ENCODE results near the gene SNX32. TPM values are rescaled to one million over a fixed set of nuclear protein-coding genes. Genes with fewer than 3 reads are reported as not detected.

The SNX32 gene
- total RNA-seq, 6 experiments from 2014 or later: not detected

DNA sequence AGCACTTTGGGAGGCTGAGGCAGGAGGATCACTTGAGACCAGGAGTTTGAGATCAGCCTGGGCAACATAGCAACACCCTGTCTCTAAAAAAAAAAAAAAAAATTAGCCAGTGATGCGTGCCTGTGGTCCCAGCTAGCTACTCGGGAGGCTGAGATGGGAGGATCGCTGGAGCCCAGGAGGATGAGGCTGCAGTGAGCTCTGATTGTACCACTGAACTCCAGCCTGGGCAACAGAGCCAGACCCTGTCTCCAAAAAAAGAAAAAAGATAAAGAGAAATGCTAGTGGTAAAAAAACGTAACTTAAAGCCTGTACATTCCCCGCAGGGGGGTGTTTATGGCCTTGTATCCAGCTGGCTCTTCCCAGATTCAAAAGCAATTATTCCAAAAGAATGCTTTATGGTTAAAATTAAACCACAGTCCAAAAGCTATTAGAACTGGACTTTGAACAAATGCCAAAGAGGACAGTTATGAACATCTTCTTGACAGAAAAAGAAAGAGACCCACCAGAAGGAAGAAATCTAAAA, 16.4 kb upstream of the SNX32 start:
- H3K27me3 Mint-ChIP-seq (ENCODE audit: insufficient read depth): peaks cover 17% of the 10 kb centered on the region
- DNase-seq: no peak
- H3K4me3 Mint-ChIP-seq: peak overlapping the region; percentile 86
- peaks cover 14% of the 10 kb centered on the region for H3K4me1 Mint-ChIP-seq (ENCODE audit: low read depth)
- TF ChIP-seq, protein P1, sequence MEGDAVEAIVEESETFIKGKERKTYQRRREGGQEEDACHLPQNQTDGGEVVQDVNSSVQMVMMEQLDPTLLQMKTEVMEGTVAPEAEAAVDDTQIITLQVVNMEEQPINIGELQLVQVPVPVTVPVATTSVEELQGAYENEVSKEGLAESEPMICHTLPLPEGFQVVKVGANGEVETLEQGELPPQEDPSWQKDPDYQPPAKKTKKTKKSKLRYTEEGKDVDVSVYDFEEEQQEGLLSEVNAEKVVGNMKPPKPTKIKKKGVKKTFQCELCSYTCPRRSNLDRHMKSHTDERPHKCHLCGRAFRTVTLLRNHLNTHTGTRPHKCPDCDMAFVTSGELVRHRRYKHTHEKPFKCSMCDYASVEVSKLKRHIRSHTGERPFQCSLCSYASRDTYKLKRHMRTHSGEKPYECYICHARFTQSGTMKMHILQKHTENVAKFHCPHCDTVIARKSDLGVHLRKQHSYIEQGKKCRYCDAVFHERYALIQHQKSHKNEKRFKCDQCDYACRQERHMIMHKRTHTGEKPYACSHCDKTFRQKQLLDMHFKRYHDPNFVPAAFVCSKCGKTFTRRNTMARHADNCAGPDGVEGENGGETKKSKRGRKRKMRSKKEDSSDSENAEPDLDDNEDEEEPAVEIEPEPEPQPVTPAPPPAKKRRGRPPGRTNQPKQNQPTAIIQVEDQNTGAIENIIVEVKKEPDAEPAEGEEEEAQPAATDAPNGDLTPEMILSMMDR (IDR thresholded peaks at IDR 0.05): no peak
- H3K27ac Mint-ChIP-seq: peak overlapping the region; percentile 53
- no peaks in the 10 kb centered on the region for H3K9me3 Mint-ChIP-seq
- no peaks in the 10 kb centered on the region; the same call in 1 of the 2 replicates for H3K36me3 Mint-ChIP-seq (ENCODE audit: low read depth)

DNA sequence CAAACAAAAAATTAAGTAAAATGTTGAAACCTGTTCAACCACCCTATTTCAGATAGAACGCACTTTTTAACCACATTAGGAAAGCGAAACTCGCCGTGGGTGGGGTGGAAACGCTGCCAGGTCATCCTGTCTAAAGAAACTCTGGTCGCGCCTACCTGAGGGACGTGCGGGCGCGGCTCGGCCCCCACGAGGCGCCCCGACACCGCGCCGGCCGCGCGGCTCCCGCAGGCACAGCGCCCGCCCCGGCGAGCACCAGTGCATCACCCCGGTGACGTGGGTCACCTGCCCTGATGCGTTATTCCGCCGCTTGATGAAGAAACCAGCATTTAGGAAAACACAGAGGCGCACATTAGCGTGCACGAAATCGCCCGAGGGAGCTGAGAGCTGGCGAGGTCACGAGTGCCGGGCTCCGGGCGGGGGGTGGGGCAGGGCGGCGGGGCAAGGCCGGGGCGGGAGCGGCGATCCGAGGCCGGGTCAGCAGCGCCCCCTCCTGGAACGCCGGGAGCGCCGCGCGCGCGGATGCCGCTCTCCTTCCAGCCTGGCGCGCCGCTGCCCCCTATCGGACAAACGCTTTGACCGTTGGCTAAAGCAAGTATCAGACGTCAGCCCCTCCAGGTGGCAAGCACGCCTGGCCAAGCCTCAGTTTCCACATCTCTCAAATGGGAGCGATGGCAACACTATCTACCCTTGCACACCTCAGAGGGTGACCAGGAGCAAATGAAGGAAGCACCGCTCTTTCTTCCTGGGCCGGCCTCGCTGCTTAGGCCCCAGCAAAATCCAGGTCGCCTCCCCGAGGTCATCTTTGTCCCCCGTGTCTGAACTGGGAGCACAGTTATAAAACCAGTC, 15.7 kb upstream of the SNX32 start:
- H3K9me3 Mint-ChIP-seq: no peaks in the 10 kb centered on the region
- TF ChIP-seq, protein P1 (IDR thresholded peaks at IDR 0.05): peak; percentile 100
- H3K36me3 Mint-ChIP-seq (ENCODE audit: low read depth): no peaks in the 10 kb centered on the region; the same call in 1 of the 2 replicates
- H3K27me3 Mint-ChIP-seq (ENCODE audit: insufficient read depth): peaks cover 17% of the 10 kb centered on the region
- peak; percentile 76 for DNase-seq
- peak overlapping the region; percentile 86 for H3K4me3 Mint-ChIP-seq
- peaks cover 14% of the 10 kb centered on the region for H3K4me1 Mint-ChIP-seq (ENCODE audit: low read depth)
- peak overlapping the region; percentile 53 for H3K27ac Mint-ChIP-seq

DNA sequence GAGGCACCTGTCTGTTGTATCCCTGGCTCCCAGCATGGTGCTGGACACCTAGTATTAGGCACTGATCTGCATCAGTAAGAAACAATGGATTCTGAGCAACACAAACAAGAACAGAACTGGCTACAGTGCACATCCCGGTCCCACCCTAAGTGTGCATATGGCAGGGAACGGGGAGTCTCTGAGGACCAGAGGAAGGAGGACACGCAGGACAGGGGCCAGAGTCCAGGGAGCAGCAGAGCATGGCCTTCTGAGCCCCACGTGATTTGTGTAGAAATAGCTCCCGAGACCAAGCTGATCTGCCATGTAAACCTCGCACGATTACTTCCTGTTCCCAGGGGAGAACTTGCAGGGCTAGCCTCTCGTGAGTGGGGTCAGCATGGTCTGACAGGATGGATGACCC, 12.7 kb upstream of the SNX32 start:
- no peak for DNase-seq
- Mint-ChIP-seq H3K9me3 (no peaks in the 10 kb centered on the region), H3K27me3 (ENCODE audit: insufficient read depth) (peaks cover 15% of the 10 kb centered on the region), H3K4me1 (ENCODE audit: low read depth) (peaks cover 6% of the 10 kb centered on the region), H3K36me3 (ENCODE audit: low read depth) (no peaks in the 10 kb centered on the region; the same call in 1 of the 2 replicates), H3K27ac (no peak overlapping the region), H3K4me3 (no peak overlapping the region)
- TF ChIP-seq, protein P1 (IDR thresholded peaks at IDR 0.05): no peak

DNA sequence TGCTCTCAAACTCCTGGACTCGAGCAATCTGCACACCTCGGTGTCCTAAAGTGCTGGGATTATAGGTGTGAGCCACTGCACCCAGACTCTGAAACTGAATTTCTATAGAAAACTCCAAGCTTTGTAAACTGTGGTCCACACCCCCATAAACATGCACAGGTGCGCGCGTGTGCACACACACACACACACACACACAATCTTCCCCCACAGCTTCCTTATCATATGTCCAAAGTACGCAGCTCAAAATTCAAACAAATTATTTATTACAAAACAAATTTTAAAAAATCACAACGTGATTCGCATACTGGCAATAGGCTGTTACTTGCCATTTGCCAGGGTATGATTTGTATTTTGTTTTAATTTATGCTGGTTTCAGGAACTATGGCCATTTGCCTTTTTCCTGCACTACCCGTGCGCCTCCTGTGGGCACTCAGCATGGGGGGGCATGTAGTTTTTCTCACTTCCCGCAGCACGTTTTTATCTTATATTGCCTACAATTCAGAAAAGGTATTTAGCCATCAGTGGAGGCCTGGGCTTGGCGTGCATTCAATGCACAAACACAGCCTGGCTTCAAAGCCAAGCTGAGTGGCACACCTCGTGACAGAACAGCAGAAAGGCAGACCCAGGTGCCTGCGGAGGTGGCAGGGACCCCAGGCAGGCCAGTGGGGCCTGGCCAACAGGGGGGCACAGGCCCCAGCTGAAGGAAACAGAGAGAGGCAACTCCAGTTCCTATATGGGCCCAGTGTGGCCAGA, 10.8 kb upstream of the SNX32 start:
- Mint-ChIP-seq H3K4me1 (ENCODE audit: low read depth) (no peaks in the 10 kb centered on the region), H3K27ac (no peak overlapping the region), H3K36me3 (ENCODE audit: low read depth) (no peaks in the 10 kb centered on the region), H3K27me3 (ENCODE audit: insufficient read depth) (peaks cover 15% of the 10 kb centered on the region), H3K4me3 (no peak overlapping the region), H3K9me3 (no peaks in the 10 kb centered on the region)
- no peak for DNase-seq
- TF ChIP-seq, protein P1 (IDR thresholded peaks at IDR 0.05): no peak

DNA sequence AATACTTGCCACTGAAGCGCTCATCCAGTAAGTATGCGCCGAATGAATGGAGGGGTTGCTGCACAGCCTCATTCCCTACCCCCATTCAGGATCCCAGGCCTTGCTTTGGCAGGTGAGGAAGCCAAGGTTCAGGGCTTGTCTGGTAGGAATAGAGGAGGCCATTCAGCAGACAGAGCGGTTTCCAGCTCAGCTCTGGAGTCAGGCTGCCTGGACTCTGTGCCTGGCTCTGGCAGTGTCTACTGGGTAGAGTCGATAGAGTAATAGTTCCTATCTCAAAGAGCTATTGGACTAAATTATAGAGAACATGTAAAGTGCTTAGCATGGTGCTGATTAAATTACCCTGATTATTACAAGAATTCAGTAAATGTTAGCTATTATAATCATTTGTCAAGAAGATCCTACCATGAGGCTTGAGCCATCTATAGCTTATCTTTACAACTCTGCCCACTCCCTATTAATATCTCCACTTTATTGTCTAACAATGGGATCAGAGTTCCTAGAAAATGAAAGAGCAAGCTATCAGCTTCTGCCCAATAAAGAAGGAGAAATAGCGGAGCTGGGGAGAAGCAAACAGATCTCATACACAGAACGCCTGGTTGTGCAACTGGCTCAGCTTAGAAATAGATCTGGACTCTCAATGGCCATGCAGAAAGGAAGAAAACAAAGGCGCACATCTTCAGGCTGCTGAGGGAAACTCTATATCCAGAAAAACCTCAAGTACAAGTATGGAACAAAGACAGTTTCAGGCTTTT, 6.6 kb upstream of the SNX32 start:
- H3K36me3 Mint-ChIP-seq (ENCODE audit: low read depth): no peaks in the 10 kb centered on the region
- no peak for DNase-seq
- TF ChIP-seq, protein P1 (IDR thresholded peaks at IDR 0.05): no peak

More for the DNA sequence above, 6.6 kb upstream of the SNX32 start:
- Mint-ChIP-seq H3K4me3 (no peak overlapping the region), H3K27ac (no peak overlapping the region), H3K4me1 (ENCODE audit: low read depth) (no peaks in the 10 kb centered on the region), H3K27me3 (ENCODE audit: insufficient read depth) (peaks cover 20% of the 10 kb centered on the region), H3K9me3 (no peaks in the 10 kb centered on the region)
